GM18499 (cell line): ENCODE measurements around the gene RBM20.
A peak's percentile ranks its signal among the peaks of the same experiment; 100 is the strongest.

Experiments
- ATAC-seq: cut with Tn5 transposase; IDR thresholded peaks from one replicate; pipeline ENCODE4 v1.9.1; 2021; ENCODE audit warnings: moderate number of reproducible peaks; ENCODE audit not compliant: insufficient read depth, unreplicated experiment

RBM20 gene

DNA sequence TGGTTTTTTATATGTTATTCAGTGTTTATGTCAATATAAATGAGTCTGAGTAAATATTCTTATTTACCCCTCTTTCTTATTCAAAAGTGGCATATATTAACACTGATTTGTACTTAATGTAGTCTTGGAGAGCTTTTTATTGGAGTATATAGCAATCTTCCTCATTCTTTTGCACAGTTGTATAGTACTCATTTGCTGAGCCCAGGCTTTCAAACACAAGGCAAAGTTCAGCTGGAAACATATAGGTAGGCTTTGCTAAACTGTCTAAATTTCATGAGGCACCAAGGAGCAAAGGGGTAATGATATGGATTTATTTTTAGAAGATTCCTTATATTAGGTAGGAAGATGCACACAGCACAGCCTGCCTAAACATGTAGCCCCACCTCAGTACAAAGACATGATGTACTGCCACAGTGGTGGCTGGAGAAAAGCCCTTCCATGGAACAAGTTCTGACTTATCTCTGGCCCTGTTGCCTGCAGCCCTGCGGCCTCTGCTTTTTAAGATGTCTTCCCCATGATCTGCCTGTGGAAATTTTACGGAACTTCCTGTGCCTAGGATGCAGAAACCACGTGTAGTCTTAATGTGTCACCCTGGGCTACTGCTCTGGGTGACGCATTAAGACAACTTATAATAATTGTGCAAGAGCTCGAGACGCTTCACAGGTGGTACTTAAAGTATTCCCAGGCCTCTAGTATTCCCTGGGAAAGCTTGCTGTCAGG lies 218.0 kb downstream of the RBM20 start:
- no peak for ATAC-seq

DNA sequence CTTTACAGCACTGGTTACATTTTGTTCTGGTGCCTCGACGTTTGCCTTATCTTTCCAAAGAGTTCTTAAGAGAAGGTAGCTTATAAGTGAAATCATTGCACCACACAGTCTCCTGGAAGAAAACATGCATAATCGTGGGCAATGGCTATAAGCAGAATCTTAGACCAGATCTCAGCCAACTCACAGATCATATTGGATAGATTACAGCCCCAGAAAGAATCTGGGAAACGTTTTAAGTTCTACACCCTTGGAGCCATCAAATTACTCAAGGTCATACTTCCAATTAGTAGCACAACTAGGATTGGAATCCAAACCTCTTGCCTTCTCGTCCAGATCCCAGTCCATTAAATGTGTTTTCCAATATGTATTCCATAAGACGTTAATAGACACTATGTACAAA lies 218.8 kb downstream of the RBM20 start:
- no peak for ATAC-seq

DNA sequence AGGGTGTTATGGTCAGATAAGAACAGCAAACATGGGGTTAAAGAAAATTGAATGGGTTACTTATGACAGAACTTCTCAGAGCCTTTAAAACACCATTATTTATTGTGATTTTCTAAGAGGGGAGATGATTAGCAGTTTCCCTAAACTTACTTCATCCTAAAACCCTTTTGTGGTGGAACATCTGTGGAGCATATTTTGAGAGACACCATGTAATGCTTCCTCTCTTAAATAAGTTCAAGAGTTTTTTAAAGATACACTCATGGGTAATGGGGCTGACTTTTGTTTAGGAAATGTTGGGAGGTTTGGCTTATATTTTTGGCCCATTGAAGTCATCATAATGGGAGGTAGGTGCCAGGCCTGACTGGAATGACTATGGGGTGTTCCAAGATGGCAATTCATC lies 219.2 kb downstream of the RBM20 start:
- ATAC-seq = no peak

- no peak for ATAC-seq
These were observed 219.8 kb downstream of the RBM20 start for GRCh38 chr10:110863956-110864355.

- peak; percentile 42 for ATAC-seq
These were observed 220.6 kb downstream of the RBM20 start for GRCh38 chr10:110864662-110865140.

- ATAC-seq = no peak
These were observed 221.2 kb downstream of the RBM20 start for GRCh38 chr10:110865186-110865808.

GRCh38 chr10:110865809-110866482 lies 221.8 kb downstream of the RBM20 start:
- ATAC-seq = no peak

GRCh38 chr10:110867011-110867806 lies 223.1 kb downstream of the RBM20 start:
- ATAC-seq = peak; percentile 31

DNA sequence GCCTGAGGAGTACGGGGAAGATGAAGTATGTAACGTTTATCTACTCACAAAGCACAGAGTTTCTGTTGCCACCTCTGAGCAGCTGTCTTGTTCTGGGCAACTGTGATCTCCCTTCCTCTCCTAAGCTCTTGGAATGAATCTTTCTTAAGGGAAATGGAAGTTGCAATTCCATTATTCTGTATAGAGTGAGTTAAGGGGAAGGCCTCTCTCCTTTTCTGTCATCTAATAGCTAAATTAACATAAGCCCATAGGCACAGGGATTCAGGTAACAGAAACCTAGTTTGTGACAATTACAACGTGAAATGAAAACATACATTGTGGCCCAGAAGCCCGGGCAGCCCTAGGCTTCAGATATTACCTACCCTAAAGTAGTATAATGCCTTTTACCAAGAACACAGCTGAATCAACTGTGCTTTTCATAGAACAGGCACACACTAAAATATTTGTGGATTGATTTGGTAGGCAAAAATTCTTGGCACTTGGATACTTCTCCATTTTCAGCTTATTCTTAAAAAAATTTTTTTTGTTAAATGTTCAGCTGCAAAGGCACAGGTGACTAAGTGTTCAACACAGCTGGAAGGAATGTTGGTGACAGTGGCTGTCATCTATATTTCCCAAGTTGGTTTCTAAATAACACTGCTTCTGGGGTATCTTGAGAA lies 223.8 kb downstream of the RBM20 start:
- no peak for ATAC-seq

GRCh38 chr10:110868981-110869380 lies 224.8 kb downstream of the RBM20 start:
- ATAC-seq = no peak

GRCh38 chr10:110870823-110871297 lies 226.7 kb downstream of the RBM20 start:
- no peak for ATAC-seq

- ATAC-seq = peak; percentile 48
These were observed 227.4 kb downstream of the RBM20 start, which contains the start of gene PDCD4 for GRCh38 chr10:110871298-110872084. TSS of gene PDCD4 (plus strand) at chr10:110871928. CDS start at chr10:110876028, 4,100 bp downstream.

- ATAC-seq = peak; percentile 6
These were observed 228.2 kb downstream of the RBM20 start for GRCh38 chr10:110872145-110872983.

DNA sequence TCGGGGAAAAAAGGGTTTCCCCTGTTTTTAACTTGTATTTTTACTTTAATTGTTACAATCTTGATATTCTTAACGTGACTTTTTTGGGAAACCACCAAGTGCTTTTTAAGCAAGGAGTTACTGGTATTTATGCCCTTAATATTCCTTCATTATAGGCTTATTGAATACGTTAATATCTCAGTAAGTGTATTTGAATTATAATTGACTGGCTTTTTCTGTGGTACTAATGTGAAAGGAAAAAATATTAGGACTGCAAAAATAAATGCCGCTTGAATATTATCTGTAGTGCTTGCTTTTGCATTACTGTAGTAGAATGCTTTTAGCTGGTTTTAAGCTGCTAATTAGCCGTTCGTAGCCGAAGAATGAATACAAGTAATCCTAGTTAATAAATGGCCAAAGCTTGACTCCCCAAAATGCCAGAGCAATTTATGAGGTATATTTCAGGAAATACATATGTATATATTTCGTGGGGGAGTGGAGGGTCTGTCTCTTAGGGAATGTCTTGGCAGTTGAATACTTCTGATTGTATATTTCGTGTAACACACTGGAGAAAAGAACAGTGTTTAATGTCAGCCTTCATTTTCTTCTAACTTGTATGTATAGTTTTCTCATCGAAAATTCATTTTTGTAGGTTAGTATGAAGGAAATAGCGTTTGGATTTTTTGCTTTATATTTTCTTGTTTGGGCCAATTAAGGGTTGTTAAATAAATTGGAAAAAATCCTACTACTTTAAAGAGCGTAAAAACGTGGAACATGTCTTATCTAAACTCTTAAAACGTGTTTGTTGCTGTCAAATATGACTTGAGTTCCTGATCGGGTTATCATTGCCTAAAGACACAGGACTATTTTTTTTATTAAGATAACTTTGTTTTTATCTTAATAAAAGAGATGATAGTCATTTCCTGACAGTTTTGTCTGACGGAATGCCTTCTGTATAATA lies 229.1 kb downstream of the RBM20 start:
- no peak for ATAC-seq

- no peak for ATAC-seq
These were observed 229.8 kb downstream of the RBM20 start for GRCh38 chr10:110873951-110874350.

DNA sequence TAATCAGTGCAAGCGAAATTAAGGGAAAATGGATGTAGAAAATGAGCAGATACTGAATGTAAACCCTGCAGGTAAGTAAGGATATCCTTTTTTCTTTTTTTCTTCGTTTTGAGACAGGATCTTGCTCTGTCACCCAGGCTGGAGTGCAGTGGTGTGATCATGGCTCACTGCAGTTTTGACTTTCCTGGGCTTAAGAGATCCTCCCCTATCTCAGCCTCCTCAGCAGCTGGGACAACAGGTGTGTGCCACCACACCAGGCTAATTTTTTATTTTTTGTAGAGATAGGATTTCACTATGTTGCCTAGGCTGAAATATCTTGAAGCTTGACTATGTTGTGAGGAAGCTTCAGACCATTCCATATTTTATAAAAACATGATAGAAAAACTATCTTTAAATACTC lies 231.9 kb downstream of the RBM20 start:
- ATAC-seq = no peak

DNA sequence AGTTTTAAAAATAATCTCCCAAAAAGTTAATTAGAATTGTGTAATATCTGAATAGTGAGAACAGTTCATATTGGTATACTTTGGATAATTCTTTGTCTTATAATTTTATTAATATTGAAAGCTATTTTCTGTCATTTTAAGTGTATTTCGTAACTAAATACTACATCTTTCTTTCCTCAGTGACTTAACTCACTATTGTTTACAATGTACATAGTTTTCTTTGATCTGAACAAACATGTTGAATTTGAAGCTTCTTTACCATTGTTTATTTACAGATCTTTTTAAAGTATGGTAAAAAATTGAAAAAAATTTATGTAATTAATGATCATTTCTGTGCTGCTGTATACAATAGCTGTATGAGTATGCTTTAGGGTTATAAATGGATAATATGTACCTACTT lies 232.7 kb downstream of the RBM20 start:
- ATAC-seq = no peak
